NCI-H2081 treated with DMSO at 0.1 percent for 48 hours (cell line): ENCODE data around the gene MCEE.
"Not testable (repeated sequence)": the region's sequence is repeated elsewhere in the genome, so short reads cannot be mapped to it uniquely, and the experiment has no call there.

ENCODE experiments used
- DNase-seq: peaks from one replicate; lab custom pipeline; 2025; lab: John Stamatoyannopoulos, UW

The MCEE gene

DNA sequence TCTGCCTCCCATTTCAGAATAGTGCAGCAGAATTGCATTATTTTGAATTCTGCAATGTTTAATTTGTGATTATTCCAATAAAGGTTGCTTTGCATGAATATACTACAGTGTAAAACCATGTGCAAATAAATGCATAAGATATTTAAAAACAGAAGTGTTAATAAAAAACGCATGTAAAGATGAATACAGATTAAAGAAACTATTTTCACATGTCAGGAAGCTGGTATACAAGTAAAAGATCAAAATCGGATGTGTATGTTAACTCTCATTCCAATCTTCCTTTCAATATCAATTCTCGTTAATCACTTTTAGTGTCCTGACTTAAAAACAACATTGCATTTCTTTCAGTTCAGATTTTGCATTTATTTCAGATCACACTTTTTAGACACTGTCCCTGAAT lies 3.1 kb downstream of the MCEE start:
- no peak for DNase-seq

DNA sequence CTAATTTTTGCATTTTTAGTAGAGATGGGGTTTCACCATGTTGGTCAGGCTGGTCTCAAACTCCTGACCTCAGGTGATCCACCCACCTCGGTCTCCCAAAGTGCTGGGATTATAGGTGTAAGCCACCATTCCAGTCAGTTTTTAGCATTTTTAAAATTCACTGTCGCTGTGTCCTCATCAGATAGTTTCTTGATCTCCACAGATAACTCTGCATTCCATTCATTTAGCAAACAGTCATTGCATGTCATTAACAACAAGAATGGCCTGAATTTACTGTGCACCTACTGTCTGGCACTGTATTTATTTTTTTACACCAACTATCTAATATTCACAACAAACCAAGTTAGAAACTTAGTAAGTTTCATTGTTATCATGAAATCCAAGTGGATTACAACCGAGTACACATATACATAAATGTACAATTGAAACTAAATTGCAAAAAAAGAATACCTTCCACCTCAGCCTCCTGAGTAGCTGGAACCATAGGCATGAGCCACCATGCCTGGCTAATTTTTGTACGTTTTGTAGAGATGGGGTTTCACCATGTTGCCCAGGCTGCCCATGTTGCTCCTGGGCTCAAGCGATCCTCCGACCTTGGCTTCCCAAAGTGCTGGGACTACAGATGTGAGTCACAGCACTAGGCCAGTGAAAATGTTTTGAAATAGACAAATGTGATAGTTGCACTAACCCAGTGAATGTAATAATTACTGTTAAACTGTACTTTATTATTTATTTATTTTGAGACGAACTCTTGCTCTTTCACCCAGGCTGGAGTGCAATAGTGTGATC lies 4.3 kb downstream of the MCEE start:
- no peak for DNase-seq

DNA sequence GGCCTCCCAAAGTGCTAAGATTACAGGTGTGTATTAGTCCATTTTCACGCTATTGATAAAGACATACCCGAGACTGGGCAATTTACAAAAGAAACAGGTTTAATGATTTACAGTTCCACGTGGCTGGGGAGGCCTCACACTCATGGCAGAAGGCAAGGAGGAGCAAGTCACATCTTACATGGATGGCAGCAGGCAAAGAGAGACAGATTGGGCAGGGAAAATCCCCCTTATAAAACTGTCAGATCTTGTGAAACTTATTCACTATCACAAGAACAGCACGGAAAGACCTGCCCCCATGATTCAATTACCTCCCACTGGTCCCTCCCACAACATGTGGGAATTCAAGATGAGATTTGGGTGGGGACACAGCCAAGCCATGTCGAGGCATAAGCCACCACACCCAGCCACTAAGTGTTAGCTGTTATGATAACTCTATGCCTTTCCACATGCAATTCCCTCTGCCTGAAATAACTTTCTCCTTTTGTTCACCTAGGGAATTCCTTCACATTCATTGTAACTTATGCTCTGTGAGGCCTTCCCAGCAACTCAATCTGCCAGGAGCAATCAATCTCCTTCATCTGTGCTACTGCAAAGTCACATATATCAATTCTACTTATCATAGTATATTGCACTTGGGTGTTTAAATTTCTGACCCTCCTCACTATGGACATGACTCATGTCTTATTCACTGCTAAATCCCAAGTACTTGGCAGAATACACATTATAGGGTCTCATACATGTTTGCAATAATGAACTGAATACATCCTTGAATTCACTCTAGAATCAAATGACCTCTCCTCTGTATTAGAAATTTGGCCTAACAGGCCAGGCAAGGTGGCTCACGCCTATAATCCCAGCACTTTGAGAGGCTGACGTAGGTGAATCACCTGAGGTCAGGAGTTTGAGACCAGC lies 7.4 kb downstream of the MCEE start:
- DNase-seq, result no peak

DNA sequence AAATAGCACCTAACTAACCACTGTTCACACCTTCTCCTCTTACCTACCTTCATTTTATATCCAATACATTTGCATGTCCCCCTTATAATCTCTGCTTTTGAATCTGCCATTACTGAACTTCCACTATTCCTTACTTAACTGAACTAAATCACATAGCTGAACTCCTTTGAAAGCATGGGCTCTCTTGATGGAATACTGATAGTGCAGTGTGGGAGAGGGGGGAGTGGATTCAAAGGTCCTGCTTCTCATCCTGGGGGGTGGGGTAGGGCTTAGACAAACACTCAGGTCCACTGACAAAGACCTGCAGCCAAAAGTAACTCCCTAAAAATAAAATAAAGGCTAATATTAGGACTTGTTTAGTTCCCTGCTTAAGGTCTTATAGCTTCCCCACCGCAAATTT lies 8.6 kb downstream of the MCEE start:
- no peak for DNase-seq

DNA sequence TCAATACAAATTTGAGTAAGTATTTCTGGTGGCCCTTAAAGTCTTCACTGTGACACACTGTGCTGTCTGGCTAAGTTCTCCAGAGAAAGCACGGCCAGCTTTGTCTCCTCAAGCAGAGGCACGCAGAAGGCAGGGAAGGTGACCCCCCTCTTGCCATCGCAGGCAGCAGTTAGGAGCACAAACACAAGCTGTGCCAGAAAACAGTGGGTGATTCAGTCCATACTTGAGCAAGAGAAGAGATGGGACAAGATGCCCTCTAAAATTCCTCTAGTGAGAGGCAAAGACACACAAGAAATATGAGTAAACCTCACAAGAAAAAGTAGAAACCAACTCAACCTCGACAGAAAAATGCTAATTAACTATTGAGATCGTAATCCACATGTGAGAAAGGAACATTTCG lies 9.8 kb downstream of the MCEE start:
- no peak for DNase-seq

DNA sequence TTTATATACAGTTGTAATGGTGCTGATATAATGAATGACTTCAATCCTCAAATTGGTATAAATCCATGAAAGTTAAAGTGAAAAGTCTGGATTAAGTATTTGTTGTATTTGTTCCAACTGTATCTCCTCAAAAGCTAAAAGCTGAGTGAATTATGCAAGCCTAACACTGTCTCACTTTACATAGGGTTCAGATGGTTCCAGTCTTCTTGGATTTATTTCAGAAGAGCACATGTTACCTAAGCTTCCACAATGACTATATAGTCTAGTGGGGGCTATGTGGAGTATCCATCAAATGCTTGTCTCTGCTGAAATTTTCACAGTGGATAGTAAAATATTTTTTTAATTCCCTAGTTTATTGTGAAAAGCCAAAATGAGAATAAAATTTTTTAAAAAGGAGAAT lies 13.0 kb downstream of the MCEE start:
- no peak for DNase-seq

DNA sequence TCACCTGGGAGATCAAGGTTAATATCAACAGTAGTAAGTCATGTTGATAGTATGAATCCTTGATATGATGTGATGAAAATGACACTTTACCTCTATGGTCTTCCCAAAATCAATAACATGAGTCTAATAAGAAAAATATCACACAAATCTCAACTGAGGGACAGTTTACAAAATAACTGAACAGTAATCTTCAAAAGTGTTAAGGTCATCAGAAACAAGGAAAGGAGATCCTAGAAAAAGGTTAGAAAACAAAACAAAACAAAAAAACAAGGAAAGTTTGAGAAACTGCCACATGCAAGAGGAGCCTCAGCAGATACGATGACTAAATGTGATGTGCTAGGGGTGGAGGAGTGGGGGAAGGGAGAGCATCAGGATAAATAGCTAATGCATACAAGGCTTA lies 16.2 kb downstream of the MCEE start:
- no peak for DNase-seq

DNA sequence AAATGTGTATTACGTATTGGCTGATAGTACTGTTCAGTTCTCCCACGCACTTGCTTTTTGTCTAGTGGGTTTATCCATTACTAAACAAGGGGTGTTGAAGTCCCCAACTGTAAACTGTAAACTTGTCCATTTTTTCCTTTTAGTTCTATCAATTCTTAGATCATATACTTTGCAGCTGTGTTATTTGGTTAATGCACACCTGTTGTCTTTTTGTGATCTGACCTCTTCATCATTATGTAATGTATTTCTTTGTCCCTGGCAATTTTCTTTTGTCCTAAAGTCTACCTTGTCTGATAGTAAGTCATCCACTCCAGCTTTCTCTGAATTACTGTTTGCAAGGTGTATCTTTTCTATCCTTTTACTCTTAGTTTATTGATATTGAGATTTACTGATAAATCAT lies 21.9 kb downstream of the MCEE start:
- DNase-seq, result no peak

DNA sequence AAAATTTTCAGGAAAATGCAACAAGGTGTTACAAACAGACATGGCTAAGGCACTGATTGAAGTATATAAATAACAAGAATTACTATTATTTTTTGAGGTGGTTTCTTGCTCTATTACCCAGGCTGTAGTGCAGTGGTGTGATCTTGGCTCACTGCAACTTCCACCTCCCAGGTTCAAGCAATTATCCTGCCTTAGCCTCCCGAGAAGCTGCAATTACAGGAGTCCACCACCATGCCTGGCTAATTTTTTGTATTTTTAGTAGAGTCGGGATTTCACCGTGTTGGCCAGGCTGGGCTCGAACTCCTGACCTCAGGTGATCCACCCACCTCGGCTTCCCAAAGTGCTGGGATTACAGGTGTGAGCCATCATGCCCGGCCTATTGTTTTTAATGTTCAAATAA lies 23.6 kb downstream of the MCEE start:
- not testable (repeated sequence) for DNase-seq

DNA sequence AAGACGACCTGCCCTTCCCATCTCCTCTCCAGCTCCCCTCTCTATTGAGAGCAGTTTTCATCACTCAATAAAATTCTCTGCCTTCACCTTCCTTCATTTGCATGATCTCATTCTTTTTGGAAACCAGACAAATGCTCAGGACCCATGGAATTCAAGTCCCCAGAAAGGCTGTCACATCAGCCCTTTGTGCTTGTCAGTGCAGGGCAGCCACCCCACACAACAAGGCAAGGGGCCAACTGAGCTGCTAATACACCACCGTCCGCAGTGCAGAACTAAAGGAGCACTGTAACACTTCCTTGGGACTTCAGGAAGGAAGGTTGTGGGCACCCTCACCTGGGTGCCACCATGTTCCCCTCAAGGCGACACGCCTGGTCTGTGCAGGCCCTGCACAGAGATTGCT lies 26.2 kb downstream of the MCEE start:
- DNase-seq, result no peak

DNA sequence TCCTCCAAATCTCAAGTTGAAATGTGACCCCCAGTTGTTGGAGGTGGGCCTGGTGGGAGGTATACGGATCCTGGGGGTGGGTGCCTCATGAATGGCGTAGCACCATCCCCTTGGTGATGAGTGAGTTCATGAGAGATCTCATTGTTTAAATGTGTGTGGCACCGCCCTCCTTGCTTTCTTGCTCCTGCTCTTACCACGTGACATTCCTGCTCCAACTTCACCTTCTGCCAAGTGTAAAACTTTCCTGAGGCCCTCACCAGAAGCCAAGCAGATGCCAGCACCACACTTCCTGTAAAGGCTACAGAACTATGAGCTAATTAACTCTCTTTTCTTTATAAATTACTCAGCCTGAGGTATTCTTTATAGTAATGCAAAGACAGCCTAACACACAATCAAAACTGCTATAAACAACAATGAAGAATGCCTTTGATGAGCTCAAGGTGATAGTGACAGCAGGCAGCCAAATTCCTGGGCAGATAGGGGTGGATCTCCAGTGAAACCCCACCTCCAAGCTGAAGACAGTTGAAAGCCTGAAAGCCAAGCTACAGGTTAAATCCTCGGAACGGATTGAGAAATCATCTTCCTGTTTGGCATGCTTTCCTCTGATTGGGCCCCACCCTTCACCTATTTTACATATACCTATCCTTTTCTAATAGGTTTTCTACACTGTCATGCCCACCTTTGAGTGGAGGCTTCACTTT lies 26.9 kb downstream of the MCEE start:
- no peak for DNase-seq

DNA sequence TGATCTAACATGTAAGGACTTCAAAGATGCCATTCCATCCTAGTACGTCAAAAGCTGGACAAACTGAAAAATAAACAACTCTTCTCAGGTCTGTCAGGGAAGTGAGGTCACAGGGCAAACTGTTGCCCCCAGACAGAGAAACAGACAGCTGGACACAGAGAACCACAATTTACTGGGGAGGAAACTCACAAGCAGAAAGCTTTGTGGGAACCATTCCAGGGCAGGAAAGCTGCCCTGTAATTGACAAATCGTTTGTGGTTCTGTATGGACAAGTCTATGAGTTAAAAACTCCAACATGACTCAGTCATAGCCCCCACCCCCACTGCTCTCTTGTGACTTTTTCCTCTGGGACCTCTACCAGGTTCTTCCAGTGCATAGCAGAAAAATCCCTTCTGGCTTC lies 28.4 kb downstream of the MCEE start:
- DNase-seq, result no peak

DNA sequence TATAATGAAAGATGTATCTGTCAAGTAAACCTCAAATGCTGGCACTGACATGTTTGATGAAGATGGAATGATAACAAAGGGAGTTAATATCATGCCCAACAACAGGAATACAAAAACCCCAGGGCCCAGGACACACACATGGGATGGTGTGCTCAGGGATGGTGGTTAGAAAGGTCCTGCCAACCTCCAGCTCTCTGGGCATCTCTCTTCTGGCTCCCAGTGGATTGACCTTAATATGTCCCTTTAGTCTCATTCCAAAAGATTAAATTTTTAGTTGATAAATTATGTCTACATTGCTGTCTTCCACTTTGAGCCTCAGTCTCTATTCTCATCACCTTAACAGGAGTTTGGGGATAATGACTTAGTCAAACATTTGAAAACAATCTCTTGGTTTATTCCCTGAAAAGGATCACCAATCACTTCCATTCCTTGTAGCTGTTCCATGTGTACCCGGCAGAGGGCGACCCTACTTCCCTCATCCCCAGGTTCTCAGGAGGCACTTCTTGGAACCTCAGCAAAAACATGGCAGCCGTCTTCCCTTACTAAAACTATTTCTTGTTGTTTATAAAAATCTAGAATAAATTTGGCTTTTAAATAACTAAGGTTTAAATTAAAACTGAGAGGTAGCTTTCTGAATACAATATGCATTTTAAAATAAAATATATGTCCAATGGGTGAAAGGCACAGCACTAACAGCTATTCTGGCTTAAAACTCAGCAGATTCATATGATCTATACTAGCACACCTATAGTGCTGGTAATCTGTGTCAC lies 29.6 kb downstream of the MCEE start:
- no peak for DNase-seq

DNA sequence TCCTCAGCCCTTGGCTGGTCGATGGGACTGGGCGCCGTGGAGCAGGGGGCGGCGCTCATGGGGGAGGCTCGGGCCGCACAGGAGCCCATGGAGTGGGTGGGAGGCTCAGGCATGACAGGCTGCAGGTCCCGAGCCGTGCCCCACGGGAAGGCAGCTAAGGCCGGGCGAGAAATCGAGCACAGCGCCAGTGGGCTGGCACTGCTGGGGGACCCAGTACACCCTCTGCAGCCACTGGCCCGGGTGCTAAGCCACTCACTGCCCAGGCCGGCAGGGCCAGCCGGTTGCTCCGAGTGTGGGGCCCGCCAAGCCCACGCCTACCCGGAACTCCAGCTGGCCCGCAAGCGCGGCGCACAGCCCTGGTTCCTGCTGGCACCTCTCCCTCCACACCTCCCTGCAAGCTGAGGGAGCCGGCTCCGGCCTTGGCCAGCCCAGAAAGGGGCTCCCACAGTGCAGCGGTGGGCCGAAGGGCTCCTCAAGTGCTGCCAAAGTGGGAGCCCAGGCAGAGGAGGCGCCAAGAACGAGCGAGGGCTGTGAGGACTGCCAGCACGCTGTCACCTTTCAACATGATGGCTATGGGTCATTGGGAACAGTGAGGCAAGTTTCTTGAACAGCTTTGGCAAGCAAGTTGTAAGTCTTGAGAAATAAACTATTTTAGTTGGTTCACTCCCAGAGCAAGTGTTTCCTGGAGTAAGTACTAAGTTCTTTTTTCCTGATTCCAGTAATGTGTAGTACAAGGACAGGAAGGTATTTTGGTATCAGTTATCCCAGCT lies 37.4 kb downstream of the MCEE start:
- DNase-seq, result not testable (repeated sequence)

DNA sequence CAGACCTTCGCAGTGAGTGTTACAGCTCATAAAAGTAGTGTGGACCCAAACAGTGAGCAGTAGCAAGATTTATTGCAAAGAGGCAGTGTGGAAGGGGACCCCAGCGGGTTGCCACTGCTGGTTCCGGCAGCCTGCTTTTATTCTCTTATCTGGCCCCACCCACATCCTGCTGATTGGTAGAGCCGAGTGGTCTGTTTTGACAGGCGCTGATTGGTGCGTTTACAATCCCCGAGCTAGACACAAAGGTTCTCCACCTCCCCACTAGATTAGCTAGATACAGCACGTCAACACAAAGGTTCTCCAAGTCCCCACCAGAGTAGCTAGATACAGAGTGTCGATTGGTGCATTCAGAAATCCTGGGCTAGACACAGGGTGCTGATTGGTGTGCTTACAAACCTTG lies 38.2 kb downstream of the MCEE start:
- not testable (repeated sequence) for DNase-seq

DNA sequence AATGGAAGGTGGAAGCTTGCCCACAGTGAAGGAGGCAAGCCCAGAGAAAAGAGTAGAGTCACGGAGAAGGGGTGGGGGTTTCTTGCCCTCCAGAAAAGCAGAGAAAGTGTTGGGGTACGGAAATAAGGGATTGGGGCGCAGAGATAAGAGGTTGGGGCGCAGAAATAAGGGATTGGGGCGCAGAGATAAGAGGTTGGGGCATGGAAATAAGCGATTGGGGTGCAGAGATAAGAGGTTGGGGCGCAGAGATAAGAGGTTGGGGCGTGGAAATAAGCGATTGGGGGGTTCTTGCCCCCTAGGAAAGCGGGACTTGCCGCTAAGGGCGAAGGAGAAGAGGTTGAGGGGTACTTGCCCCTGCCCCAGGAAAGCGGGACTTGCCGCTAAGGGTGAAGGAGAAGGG lies 40.6 kb downstream of the MCEE start:
- DNase-seq, result not testable (repeated sequence)

DNA sequence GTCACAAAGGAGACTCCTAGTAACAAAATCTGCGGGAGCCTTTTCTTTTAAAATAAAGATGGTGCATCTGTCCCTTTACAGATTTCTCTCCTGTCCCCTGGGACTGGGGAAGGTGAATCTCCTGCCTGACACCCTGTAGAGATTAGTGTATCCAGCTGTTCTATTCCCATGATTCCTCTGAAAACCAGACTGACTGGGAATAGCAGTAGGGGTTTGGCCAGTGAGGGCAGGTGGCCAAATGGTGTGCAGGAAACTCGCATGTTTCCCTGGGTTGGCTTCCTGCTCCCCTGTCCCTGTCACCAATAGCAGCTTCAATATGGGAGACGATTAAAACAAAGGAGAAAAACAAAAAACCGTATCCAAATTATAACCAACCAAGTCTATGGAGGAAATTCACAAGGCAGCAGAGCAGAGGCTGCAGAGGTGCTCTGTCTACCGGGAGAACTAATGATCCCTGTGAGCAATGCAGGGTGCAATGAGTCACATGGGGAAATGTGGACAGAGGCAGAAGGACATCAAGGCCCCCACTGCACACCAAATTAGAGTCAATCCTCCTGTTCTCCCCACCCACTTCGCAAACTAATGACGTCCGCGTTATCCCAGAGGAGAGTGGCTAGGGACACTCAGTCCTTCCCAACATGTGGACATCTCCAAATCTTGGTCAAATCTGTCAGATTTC lies 44.6 kb downstream of the MCEE start:
- not testable (repeated sequence) for DNase-seq

DNA sequence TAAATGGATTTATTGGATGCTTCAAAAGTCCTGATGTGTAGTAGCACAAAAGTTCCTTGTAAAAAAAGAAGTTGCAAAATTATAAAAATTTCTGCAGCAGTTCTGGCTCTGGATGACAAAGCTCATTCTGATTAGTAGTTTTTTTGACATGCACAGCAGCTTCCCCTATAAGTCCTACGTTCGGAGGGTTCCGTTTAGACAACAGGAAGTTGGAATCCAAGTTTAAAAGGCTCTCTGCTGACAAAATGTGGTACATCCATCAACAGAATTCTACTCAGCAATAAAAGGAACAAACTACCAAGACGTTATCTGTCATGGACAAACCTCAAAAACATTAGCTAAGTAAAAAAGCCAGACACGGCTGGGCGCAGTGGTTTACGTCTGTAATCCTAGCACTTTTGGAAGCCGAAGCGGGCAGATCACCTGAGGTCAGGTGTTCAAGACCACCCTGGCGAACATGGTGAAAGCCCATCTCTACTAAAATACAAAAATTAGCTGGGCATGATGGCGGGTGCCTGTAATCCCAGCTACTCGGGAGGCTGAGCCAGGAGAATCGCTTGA lies 46.2 kb downstream of the MCEE start:
- not testable (repeated sequence) for DNase-seq

DNA sequence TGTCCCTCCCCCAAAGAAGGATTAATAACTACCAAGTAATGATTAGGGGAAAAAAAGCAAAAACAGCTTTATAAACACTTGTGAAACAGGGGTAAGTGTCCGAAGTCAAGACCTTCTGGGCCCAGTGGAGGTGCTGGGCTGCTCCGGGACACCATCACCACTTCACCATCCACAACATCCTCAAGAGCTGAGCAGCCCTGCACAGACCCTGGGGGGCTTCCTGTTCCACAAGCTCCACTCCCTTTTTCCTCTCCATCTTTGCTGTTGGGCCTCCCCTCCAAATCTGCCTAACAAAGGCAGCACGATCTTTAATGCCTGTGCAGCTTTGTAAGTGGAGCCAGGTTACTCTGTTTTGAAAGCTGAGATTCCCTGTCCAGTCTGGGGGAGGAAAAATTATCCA lies 46.7 kb downstream of the MCEE start:
- DNase-seq, result not testable (repeated sequence)
